A549 (cell line): ENCODE results near the gene CIT.

ENCODE experiments used
- BHLHE40 ChIP-seq: IDR thresholded peaks from 2 replicates; pipeline ENCODE4 v1.6.1; 2012; ENCODE audit warnings: low read depth, low read length, inconsistent platforms
- CEBPB ChIP-seq, 2 experiments: fragments of >200 bp in 1 of 2; sonication (Bioruptor Twin) in 1 of 2; formaldehyde crosslinking in 1 of 2; IDR thresholded peaks; 2 replicates each; pipeline ENCODE4 v1.6.1; 2012 to 2016
- CHD4 ChIP-seq: fragments of 200-600 bp; sonication (generic); IDR thresholded peaks from 2 replicates; pipeline ENCODE4 v1.6.1; 2016; ENCODE audit warnings: antibody characterized with exemption, mild to moderate bottlenecking, borderline replicate concordance
- CTCF ChIP-seq: fragments of >200 bp; sonication (Bioruptor Twin); formaldehyde crosslinking; IDR thresholded peaks from 3 replicates; pipeline ENCODE4 v1.5.1; 2016
- EP300 ChIP-seq, 2 experiments: fragments of >200 bp; sonication (Bioruptor Twin); formaldehyde crosslinking; IDR thresholded peaks; 2 replicates in 1 of 2; 3 replicates in 1 of 2; pipeline ENCODE4 v1.6.1; 2016 to 2017
- ESRRA ChIP-seq: fragments of 150-350 bp; IDR thresholded peaks from 2 replicates; pipeline ENCODE4 v1.6.1; 2014; ENCODE audit warnings: mild to moderate bottlenecking, low read length, borderline replicate concordance
- JUN ChIP-seq, 2 experiments: fragments of >200 bp; sonication (Bioruptor Twin); formaldehyde crosslinking; IDR thresholded peaks; 2 replicates in 1 of 2; 3 replicates in 1 of 2; pipeline ENCODE4 v1.6.1; 2016 to 2017
- PHF8 ChIP-seq: fragments of 200-600 bp; sonication (generic); IDR thresholded peaks from 2 replicates; pipeline ENCODE4 v1.6.1; 2016; ENCODE audit warnings: low read depth, mild to moderate bottlenecking, antibody characterized with exemption, moderate library complexity, borderline replicate concordance
- POLR2A ChIP-seq: IDR thresholded peaks from 2 replicates; pipeline ENCODE4 v1.6.1; 2012; ENCODE audit warnings: mild to moderate bottlenecking, low read length
- RCOR1 ChIP-seq: fragments of 150-350 bp; IDR thresholded peaks from 2 replicates; pipeline ENCODE4 v1.6.1; 2014; ENCODE audit warnings: antibody characterized with exemption, low read length, low read depth
- REST ChIP-seq: fragments of 200-600 bp; sonication (generic); IDR thresholded peaks from 2 replicates; pipeline ENCODE4 v1.6.1; 2016; ENCODE audit warnings: antibody characterized with exemption, mild to moderate bottlenecking, moderate library complexity
- ZC3H11A ChIP-seq: fragments of 450-650 bp; IDR thresholded peaks from 2 replicates; pipeline ENCODE4 v1.6.1; 2014; ENCODE audit warnings: antibody characterized with exemption, mild to moderate bottlenecking
- TF ChIP-seq, protein P1 (sequence below): fragments of >200 bp; sonication (Bioruptor Twin); formaldehyde crosslinking; IDR thresholded peaks from 3 replicates; pipeline ENCODE4 v1.6.1; 2016
- TF ChIP-seq, protein P2 (sequence below): fragments of 150-350 bp; IDR thresholded peaks from 2 replicates; pipeline ENCODE4 v1.6.1; 2014; ENCODE audit warnings: low read depth, mild to moderate bottlenecking, low read length

- TF ChIP-seq, protein P1, sequence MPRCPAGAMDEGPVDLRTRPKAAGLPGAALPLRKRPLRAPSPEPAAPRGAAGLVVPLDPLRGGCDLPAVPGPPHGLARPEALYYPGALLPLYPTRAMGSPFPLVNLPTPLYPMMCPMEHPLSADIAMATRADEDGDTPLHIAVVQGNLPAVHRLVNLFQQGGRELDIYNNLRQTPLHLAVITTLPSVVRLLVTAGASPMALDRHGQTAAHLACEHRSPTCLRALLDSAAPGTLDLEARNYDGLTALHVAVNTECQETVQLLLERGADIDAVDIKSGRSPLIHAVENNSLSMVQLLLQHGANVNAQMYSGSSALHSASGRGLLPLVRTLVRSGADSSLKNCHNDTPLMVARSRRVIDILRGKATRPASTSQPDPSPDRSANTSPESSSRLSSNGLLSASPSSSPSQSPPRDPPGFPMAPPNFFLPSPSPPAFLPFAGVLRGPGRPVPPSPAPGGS, result no peak
- TF ChIP-seq POLR2A, result no peak
- no peak for TF ChIP-seq PHF8
- no peak for TF ChIP-seq JUN (IDR thresholded peaks at IDR 0.05)
- TF ChIP-seq CHD4, result no peak
- no peak for TF ChIP-seq ZC3H11A
- no peak for TF ChIP-seq CTCF
- TF ChIP-seq, protein P2, sequence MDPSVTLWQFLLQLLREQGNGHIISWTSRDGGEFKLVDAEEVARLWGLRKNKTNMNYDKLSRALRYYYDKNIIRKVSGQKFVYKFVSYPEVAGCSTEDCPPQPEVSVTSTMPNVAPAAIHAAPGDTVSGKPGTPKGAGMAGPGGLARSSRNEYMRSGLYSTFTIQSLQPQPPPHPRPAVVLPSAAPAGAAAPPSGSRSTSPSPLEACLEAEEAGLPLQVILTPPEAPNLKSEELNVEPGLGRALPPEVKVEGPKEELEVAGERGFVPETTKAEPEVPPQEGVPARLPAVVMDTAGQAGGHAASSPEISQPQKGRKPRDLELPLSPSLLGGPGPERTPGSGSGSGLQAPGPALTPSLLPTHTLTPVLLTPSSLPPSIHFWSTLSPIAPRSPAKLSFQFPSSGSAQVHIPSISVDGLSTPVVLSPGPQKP, result no peak
- no peak for TF ChIP-seq CEBPB (IDR thresholded peaks at IDR 0.05)
- no peak for TF ChIP-seq EP300 (IDR thresholded peaks at IDR 0.05)
- TF ChIP-seq REST, result no peak
- no peak for TF ChIP-seq ESRRA
- TF ChIP-seq RCOR1, result no peak
- TF ChIP-seq BHLHE40, result no peak
Measured at GRCh38 chr12:119692410-119692809, 184.7 kb downstream of the CIT start.
